ENCODE data around the gene SLC38A8.

DNA sequence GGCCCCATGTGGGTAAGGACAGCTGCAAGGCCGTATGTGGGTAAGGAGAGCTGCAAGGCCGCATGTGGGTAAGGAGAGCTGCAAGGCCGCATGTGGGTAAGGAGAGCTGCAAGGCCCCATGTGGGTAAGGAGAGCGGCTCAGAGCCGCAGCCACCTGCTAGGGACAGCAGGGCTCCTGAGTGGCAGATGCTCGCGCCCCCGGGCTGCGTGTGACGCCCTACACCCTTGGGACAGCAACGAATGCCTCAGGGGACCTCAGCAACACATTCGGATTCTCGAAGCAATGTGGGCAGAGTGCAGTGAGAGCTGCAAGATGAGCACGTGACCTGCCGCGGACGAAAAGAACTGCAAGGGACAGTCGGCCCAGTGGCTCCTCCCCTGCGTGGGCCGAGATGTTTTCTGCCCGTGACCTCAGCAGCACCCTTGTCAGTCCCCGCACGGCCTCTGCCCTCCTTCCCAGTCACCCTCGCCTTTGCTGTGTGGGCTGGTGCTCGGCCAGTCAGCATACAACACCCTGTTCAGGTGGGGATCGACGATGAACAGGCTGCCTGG is 9.6 kb upstream of the SLC38A8 start:
- no peak for TF ChIP-seq POLR2AphosphoS5 (IDR thresholded peaks at IDR 0.05; ENCODE audit: borderline replicate concordance, low read depth, low read length)
- TF ChIP-seq EZH2 (IDR thresholded peaks at IDR 0.05): no peak
- TF ChIP-seq FOXP2 (optimal IDR thresholded peaks at IDR 0.05; ENCODE audit: control extremely low read depth, extremely low read length, insufficient read depth): no peak
